Brain microvascular endothelial cell (primary cell): ENCODE measurements around the gene AUTS2.

Experiments
- DNase-seq: peaks from one replicate; pipeline ENCODE4 v3.0.0-alpha.2; 2020
- H3K27ac ChIP-seq: fragments of 250-450 bp; sonication (Bioruptor Pico); 2 replicates; pipeline ENCODE4 v1.5.1; 2020; ENCODE audit warnings: mild to moderate bottlenecking, moderate library complexity
- H3K27me3 ChIP-seq: fragments of 250-450 bp; sonication (Bioruptor Pico); replicated peaks from 2 replicates; pipeline ENCODE4 v1.5.1; 2020; ENCODE audit warnings: mild to moderate bottlenecking
- H3K36me3 ChIP-seq: fragments of 250-450 bp; sonication (Bioruptor Pico); replicated peaks from 2 replicates; pipeline ENCODE4 v1.5.1; 2020; ENCODE audit warnings: mild to moderate bottlenecking
- H3K4me3 ChIP-seq: 2 replicates; pipeline ENCODE4 v1.5.1; 2011; ENCODE audit warnings: low read depth, mild to moderate bottlenecking, control low read depth, low read length, moderate library complexity
- CTCF ChIP-seq: IDR thresholded peaks from 2 replicates; pipeline ENCODE4 v1.5.1; 2011; ENCODE audit warnings: low read depth, mild to moderate bottlenecking, moderate library complexity, low read length, control low read depth, inconsistent platforms; ENCODE audit errors: missing control alignments
- in situ Hi-C: cut with HindIII; loops from 2 replicates; pipeline ENCODE4 v1.10.0; 2017; ENCODE audit warnings: low sequenced_read_pairs, low pct_ligation_motif_present

The AUTS2 gene

GRCh38 chr7:70416347-70416985 lies 818.2 kb downstream of the AUTS2 start:
- no peak overlapping the region for H3K27ac ChIP-seq
- in situ Hi-C loops = no loop called here
- H3K27me3 ChIP-seq = no peaks in the 10 kb centered on the region
- DNase-seq = no peak
- no peak for TF ChIP-seq CTCF
- no peak overlapping the region for H3K4me3 ChIP-seq
- H3K36me3 ChIP-seq = no peaks in the 10 kb centered on the region

- H3K27me3 ChIP-seq = no peaks in the 10 kb centered on the region
- TF ChIP-seq CTCF = no peak
- no peaks in the 10 kb centered on the region for H3K36me3 ChIP-seq
- H3K27ac ChIP-seq = no peak overlapping the region
- in situ Hi-C loops = no loop called here
- no peak overlapping the region for H3K4me3 ChIP-seq
- no peak for DNase-seq
Measured at GRCh38 chr7:70416986-70417655, 818.8 kb downstream of the AUTS2 start.

- H3K4me3 ChIP-seq = no peak overlapping the region
- in situ Hi-C loops = no loop called here
- TF ChIP-seq CTCF = no peak
- no peaks in the 10 kb centered on the region for H3K27me3 ChIP-seq
- DNase-seq = no peak
- H3K36me3 ChIP-seq = no peaks in the 10 kb centered on the region
- no peak overlapping the region for H3K27ac ChIP-seq
Measured at GRCh38 chr7:70419526-70420380, 821.5 kb downstream of the AUTS2 start.

GRCh38 chr7:70420381-70420662 lies 822.0 kb downstream of the AUTS2 start:
- DNase-seq = no peak
- H3K27ac ChIP-seq = no peak overlapping the region
- in situ Hi-C loops = no loop called here
- no peak for TF ChIP-seq CTCF
- H3K4me3 ChIP-seq = no peak overlapping the region
- no peaks in the 10 kb centered on the region for H3K27me3 ChIP-seq
- no peaks in the 10 kb centered on the region for H3K36me3 ChIP-seq

GRCh38 chr7:70421319-70421718 lies 823.0 kb downstream of the AUTS2 start:
- TF ChIP-seq CTCF = no peak
- Histone ChIP-seq H3K4me3 (no peak overlapping the region), H3K27ac (no peak overlapping the region), H3K27me3 (no peaks in the 10 kb centered on the region), H3K36me3 (no peaks in the 10 kb centered on the region)
- in situ Hi-C loops = no loop called here
- no peak for DNase-seq
